Stimulated activated CD4-positive, alpha-beta T cell treated with anti-CD3 and anti-CD28 coated beads, Interleukin-15, amount 100 ng/mL, for 1 hour (primary cell): ENCODE measurements around the gene FAS.

Experiments
- DNase-seq, 2 donors: peaks; one replicate each; pipeline ENCODE4 v3.0.0-alpha.2; 2020; ENCODE audit warnings: low read depth in 1 of 2, low spot score in 1 of 2

FAS gene

DNA sequence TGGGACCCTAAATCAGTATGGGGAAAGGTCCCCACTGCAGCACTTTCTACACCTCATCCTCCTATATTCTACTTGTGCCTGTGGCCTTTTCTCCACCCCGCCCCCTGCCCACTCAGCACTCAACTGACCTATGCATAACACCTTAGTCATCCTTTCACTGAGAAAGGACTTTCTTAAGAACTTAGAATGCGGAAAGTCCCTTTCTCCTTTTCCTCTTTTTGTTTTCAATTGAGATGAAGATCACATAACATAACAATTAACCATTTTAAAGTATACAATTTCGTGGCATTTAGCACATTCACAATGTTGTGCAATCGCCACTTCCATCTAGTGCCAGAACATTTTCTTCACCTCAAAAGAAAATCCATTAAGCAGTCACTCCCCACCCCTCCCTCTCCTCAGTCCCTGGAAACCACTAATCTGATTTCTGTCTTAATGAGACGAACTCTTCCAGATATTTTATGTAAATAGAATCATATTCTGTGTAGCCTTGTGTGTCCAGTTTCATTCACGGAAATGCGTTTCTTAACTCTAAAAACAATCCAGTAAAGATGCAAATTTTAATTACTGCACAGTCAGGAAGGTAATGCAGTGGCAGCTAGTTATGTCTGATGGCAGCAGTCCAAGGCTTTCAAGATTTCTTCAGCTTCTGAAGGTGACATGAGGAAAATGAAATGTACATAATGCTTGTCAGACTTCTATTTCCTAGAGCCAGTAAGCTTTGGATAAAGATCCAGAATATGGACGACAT lies 41.7 kb downstream of the FAS start:
- peak in 1 of 2 donors; percentile 39 for DNase-seq

GRCh38 chr10:89035461-89035860 lies 44.9 kb downstream of the FAS start:
- no peak for DNase-seq

- DNase-seq: no peak
These were observed 46.5 kb downstream of the FAS start for GRCh38 chr10:89037096-89037495.

DNA sequence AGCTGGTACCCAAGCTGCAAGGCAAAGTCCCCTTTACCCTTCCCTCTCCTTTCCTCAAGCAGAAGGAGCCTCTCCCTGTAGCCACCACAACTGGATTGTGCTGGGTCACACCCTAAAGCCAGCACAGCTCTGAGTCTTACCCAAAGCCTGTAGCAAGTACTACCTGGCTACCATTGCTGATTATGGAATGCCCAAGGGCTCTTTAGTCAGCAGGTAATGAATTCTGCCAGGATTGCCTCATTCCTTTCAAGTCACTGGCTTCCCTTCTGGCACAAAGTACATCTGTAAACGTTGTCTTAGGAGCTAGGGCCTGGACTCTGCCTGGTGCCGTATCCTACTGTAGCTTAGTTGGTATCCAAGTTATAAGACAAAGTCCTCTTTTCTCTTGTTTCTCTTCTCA lies 52.0 kb downstream of the FAS start:
- no peak for DNase-seq

DNA sequence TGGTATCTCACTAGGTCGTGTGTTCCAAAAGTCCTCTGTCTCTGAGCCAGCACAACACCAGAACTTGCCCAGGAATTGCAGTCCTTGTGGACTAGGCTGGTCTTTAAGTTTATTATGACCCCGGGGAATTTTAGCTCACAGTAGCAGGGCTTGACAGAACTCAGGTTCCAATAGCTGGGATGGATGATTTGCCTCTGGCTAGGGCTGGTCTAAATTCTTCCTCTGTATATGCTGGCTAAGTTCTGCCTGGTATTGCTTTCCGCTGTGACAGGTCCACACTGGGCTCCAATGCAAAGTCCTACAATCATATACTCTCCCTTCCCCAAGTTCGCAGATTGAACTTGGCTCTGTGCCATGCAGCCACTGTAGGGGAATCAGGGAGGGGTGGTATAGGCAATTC lies 52.5 kb downstream of the FAS start:
- no peak for DNase-seq

DNA sequence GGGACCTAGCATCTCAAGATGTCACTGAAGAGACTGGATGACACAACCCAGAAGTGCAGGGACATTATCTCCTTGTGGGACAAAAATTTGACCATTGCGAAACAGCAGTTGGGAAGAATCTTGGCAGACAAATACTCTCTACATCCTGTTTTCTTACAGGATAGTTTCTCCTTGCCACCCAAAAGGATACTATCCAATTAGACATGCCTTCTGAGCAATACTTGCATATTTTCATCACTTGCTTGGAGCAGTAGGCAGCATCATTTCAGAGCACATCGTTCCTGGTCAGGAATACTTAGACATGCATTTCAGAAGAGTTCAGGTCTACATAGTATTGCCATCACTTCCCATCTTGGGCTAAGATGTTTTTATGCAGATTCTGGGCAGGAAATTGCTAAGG lies 56.8 kb downstream of the FAS start:
- no peak for DNase-seq

GRCh38 chr10:89051593-89051992 lies 61.0 kb downstream of the FAS start:
- DNase-seq: no peak

DNA sequence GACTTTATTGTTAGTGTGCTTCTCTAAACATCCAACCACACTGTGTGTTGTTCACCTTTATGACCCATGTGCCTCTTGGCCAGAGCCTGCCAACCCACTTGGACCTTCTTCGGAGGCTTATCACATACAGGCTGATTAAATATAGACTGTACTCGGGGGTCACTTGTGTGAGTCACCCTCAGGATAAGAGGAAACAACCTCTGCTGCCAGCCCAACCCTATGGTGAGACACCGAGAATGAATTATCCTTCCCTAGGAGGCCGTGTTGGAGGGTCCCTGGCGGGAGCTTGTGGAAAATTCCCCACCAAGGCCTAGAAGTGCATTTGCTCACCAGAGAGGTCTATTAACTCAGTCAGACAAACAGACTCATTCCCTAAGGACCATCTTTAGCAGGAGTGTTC lies 63.0 kb downstream of the FAS start:
- no peak for DNase-seq

DNA sequence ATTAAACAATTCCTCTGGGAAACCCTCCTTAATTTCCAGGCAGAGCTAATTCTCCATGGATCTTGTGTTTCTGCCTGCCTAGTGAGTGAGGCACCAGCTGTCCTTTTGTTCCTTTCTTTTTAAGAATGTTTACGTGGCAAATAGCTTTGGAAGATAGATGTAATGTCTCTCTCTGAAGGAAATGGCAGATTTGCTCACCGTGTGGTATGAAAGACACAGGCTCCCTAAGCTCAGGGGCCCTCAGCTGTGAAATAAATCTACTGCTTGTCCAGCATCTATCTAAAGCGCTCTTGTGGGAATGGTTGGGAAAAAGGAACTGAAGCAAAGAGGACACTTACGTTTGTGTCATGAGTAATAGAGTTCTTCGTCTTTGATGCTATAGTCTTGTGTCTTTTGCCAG lies 64.6 kb downstream of the FAS start:
- no peak for DNase-seq

DNA sequence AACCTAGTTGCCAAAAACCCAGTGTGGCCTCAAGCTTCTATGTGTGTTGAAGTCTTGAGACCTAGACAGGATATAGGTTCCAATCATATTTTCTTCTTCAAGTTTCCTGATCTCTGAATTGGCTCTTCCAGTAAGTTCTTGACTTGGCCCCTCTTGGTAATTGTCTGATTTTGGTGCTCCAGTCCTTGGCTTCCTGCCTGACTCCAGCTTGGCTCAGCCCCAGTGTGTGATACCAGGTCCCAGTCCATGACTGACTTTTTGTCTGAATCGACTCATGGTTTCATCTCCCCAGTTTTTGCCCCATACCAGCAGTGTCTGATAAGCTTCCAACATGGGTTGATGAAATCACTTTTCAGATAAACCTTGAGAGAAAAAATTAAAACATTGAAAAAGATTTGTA lies 72.3 kb downstream of the FAS start:
- no peak for DNase-seq

DNA sequence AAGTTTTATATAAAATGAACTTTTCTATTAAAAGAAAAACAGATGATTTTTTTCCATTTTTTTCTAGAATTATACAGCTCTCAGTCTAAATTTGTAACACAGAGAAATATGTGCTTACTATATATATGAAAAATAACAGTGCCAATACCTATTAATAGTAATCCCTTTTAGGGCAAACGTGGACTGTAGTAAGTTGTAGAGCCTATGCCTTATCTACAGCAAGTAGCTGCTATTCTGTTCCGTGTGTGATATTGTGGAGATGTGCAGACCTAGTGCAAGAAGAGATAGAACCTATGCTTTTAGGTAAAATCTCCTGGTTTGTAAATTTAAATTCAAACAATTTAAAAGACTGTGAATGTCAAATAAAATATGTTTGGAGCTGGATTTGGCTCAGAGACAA lies 72.9 kb downstream of the FAS start:
- no peak for DNase-seq

DNA sequence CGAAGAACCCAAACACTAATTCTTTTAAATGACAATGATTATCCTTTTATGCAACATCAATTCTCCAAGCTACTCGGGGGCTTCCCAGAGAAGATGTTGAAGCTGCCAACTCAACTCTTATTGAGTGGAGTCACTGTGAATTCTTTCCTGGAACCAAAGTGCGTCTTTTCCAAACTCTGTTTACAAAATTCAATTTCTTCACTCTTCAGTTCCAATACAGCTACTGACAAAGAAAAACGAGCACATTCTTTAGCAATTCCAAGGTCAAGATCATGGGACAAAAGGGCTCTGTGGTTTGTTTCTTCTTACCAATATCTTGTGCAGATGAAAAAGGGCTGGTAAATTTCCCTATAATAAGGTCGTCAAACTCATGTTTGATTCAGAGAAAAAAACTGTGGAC lies 74.2 kb downstream of the FAS start:
- no peak for DNase-seq
